OCI-LY3 (cell line): Measurements from ENCODE around the gene SLC36A1.

Experiments
- CTCF ChIP-seq: fragments of 200-600, 300-600 bp; sonication (generic); IDR thresholded peaks from 2 replicates; pipeline ENCODE4 v1.5.1; 2014; ENCODE audit warnings: antibody characterized with exemption, low read length, low read depth
- EZH2phosphoT487 ChIP-seq: fragments of 200-600 bp; shearing (Covaris generic); IDR thresholded peaks from 2 replicates; pipeline ENCODE4 v1.6.1; 2018; ENCODE audit warnings: antibody characterized with exemption, mixed run types, low read depth

- TF ChIP-seq EZH2phosphoT487, result no peak
- no peak for TF ChIP-seq CTCF
These were observed 1.9 kb downstream of the SLC36A1 start for GRCh38 chr5:151449297-151449696.
